Measurements from ENCODE around the gene FSTL4. TPM values are rescaled to one million over a fixed set of nuclear protein-coding genes. Genes with fewer than 3 reads are reported as not detected.

FSTL4 gene
- total and polyA plus RNA-seq, 2 of the 13 experiments (the other 11 are each of a cell fraction or from before 2014, with no cell fraction given) = 2.1 to 3.0 TPM

- WGBS (ENCODE audit: low lambda C conversion rate) = 96% methylated on average over 23 of the region's 35 CpGs
- H3K4me1 ChIP-seq (ENCODE audit: insufficient read depth, low read length) = peaks cover 21% of the 10 kb centered on the region
- H3K27ac ChIP-seq (ENCODE audit: extremely low read length, insufficient read depth, low read length) = no peak overlapping the region
- FAIRE-seq = no peak
- no peak overlapping the region for H3K9ac ChIP-seq (ENCODE audit: insufficient read depth, low read depth, low read length)
- H2AFZ ChIP-seq (ENCODE audit: low read length) = no peak overlapping the region
- TF ChIP-seq KAT8 (CRISPR knock-in tag; IDR thresholded peaks at IDR 0.05) (no peak), MNT (IDR thresholded peaks at IDR 0.05) (peak; percentile 95), HNF4G (IDR thresholded peaks at IDR 0.05; ENCODE audit: borderline replicate concordance, low read depth, low read length) (no peak), HNF4G (CRISPR knock-in tag; IDR thresholded peaks at IDR 0.05; ENCODE audit: borderline replicate concordance, low read depth) (no peak), TEF (CRISPR knock-in tag; IDR thresholded peaks at IDR 0.05) (no peak), THAP11 (CRISPR knock-in tag; IDR thresholded peaks at IDR 0.05) (no peak)
- intact Hi-C loops (cut with micrococcal nuclease; ENCODE audit: unreplicated experiment) (no loop called here), in situ Hi-C loops (cut with HindIII; ENCODE audit: extremely low pct_ligation_motif_present, low pct_unique_long_range_greater_than_20kb) (no loop called here)
- H3K4me2 ChIP-seq (ENCODE audit: low read depth, low read length) = no peak overlapping the region
- ATAC-seq = no peak
- no peaks in the 10 kb centered on the region for H4K20me1 ChIP-seq (ENCODE audit: insufficient read depth, low read length)
- no peak for DNase-seq (ENCODE audit: low spot score)
- H3K36me3 ChIP-seq (replicated peaks in 1 of 2; ENCODE audit: control insufficient read depth in 1 of 2, insufficient read depth in 2 of 2, low read length in 2 of 2) = no peaks in the 10 kb centered on the region
- no peak overlapping the region for H3K4me3 ChIP-seq (replicated peaks in 1 of 3; ENCODE audit: insufficient read depth in 1 of 3, low read depth in 2 of 3, low read length in 3 of 3)
- BruUV-seq (replicated peaks) = no TSS peak
- CTCF ChIA-PET (ENCODE audit: low intra/inter-chr PET ratio, low total read pairs) = no interaction called here
- H3K27me3 ChIP-seq (ENCODE audit: control insufficient read depth in 1 of 2, insufficient read depth in 2 of 2, low read length in 2 of 2) = no peaks in the 10 kb centered on the region
- no peaks in the 10 kb centered on the region for H3K79me2 ChIP-seq (ENCODE audit: insufficient read depth, low read length)
- no peaks in the 10 kb centered on the region for H3K9me3 ChIP-seq (ENCODE audit: low read length)
- POLR2A ChIA-PET = interaction anchor here (2.1 kb wide), 1 partner anchor 13 kb away, joined by 10 read pairs; no protein-coding TSS in a partner anchor
These were observed 373.7 kb downstream of the FSTL4 start for GRCh38 chr5:133238426-133239205.

Measured in HepG2 (cell line).